HepG2 (cell line): ENCODE measurements around the gene RPS6KB2. TPM values are rescaled to one million over a fixed set of nuclear protein-coding genes. Genes with fewer than 3 reads are reported as not detected.

ENCODE experiments used
- HES4 ChIP-seq: sonication (generic); formaldehyde crosslinking; IDR thresholded peaks from 2 replicates; pipeline ENCODE4 v1.9.0; 2021; ENCODE audit warnings: mild to moderate bottlenecking, missing genetic modification reagents, borderline replicate concordance
- PHF8 ChIP-seq: sonication (generic); formaldehyde crosslinking; IDR thresholded peaks from 2 replicates; pipeline ENCODE4 v1.5.0; 2020; ENCODE audit warnings: missing genetic modification reagents
- RFX1 ChIP-seq: fragments of 450-650 bp; IDR thresholded peaks from 2 replicates; pipeline ENCODE4 v1.6.1; 2017
- RFXAP ChIP-seq: sonication (generic); formaldehyde crosslinking; IDR thresholded peaks from 2 replicates; pipeline ENCODE4 v1.4.0; 2020; ENCODE audit warnings: missing genetic modification reagents, borderline replicate concordance
- SAFB2 ChIP-seq: sonication (generic); formaldehyde crosslinking; IDR thresholded peaks from 2 replicates; pipeline ENCODE4 v1.5.1; 2020; ENCODE audit warnings: missing genetic modification reagents, low read depth, mild to moderate bottlenecking, borderline replicate concordance
- SETDB1 ChIP-seq: sonication (generic); formaldehyde crosslinking; IDR thresholded peaks from 2 replicates; pipeline ENCODE4 v1.5.1; 2020; ENCODE audit warnings: missing genetic modification reagents, mild to moderate bottlenecking, borderline replicate concordance
- SP5 ChIP-seq: IDR thresholded peaks from 2 replicates; pipeline ENCODE4 v1.6.1; 2016; ENCODE audit warnings: low read depth, borderline replicate concordance
- SRSF1 ChIP-seq: fragments of 200-400 bp; formaldehyde crosslinking; optimal IDR thresholded peaks from 2 replicates; pipeline ENCODE3; 2017; ENCODE audit warnings: mild to moderate bottlenecking, low read depth, low read length, moderate library complexity
- ZNF10 ChIP-seq: sonication (generic); formaldehyde crosslinking; IDR thresholded peaks from 2 replicates; pipeline ENCODE4 v1.4.0; 2020; ENCODE audit warnings: mild to moderate bottlenecking, low read depth, missing genetic modification reagents, borderline replicate concordance
- ZNF33B ChIP-seq: sonication (generic); formaldehyde crosslinking; IDR thresholded peaks from 2 replicates; pipeline ENCODE4 v1.5.1; 2020; ENCODE audit warnings: mild to moderate bottlenecking, missing genetic modification reagents
- ZNF549 ChIP-seq: sonication (generic); formaldehyde crosslinking; IDR thresholded peaks from 2 replicates; pipeline ENCODE4 v1.5.0; 2020; ENCODE audit warnings: missing genetic modification reagents
- ZNF564 ChIP-seq: sonication (generic); formaldehyde crosslinking; IDR thresholded peaks from 2 replicates; pipeline ENCODE4 v1.8.1; 2023; ENCODE audit warnings: mild to moderate bottlenecking, missing genetic modification reagents
- ZNF772 ChIP-seq: sonication (generic); formaldehyde crosslinking; IDR thresholded peaks from 2 replicates; pipeline ENCODE4 v1.5.0; 2020; ENCODE audit warnings: mild to moderate bottlenecking, missing genetic modification reagents
- ZNF781 ChIP-seq: sonication (generic); formaldehyde crosslinking; IDR thresholded peaks from 2 replicates; pipeline ENCODE4 v1.5.1; 2020; ENCODE audit warnings: borderline replicate concordance, mild to moderate bottlenecking, missing genetic modification reagents; ENCODE audit errors: not compliant biosample characterization
- ZNF878 ChIP-seq: sonication (generic); formaldehyde crosslinking; IDR thresholded peaks from 2 replicates; pipeline ENCODE4 v1.8.1; 2023; ENCODE audit warnings: mild to moderate bottlenecking, missing genetic modification reagents, moderate library complexity
- polyA plus RNA-seq, 8 experiments: library from polyadenylated mRNA; depleted of rRNA in 3 of 8; stranded (reverse) in 7 of 8; unstranded in 1 of 8; fragments of >200 nt; fragmentation: Illumina TruSeq in 4 of 8; extraction: Trizol in 4 of 8; gene quantifications; 2 replicates each; pipeline versions ENCODE4 v1.2.1 to v1.2.3, GENCODE V29; 2011 to 2016; ENCODE audit warnings: low read depth in 4 of 8, missing spikeins in 1 of 8, mixed read lengths in 1 of 8; ENCODE audit not compliant: insufficient read depth in 1 of 8
- total RNA-seq, 5 experiments: library from RNA; depleted of rRNA; stranded (reverse); fragments of >200 nt; fragmentation: Illumina TruSeq; extraction: Trizol; gene quantifications; 2 replicates each; pipeline ENCODE4 v1.2.3, GENCODE V29; 2016; ENCODE audit warnings: low read depth in 1 of 5
- TF ChIP-seq, protein P1 (sequence below): sonication (generic); formaldehyde crosslinking; IDR thresholded peaks from 2 replicates; pipeline ENCODE4 v1.8.0; 2022; ENCODE audit warnings: mild to moderate bottlenecking, missing genetic modification reagents
- TF ChIP-seq, protein P2 (sequence below): sonication (generic); formaldehyde crosslinking; IDR thresholded peaks from 2 replicates; pipeline ENCODE4 v1.4.0; 2020; ENCODE audit warnings: missing genetic modification reagents, borderline replicate concordance
- TF ChIP-seq, protein P3 (sequence below): sonication (generic); formaldehyde crosslinking; IDR thresholded peaks from 2 replicates; pipeline ENCODE4 v1.5.0; 2020; ENCODE audit warnings: missing genetic modification reagents, mild to moderate bottlenecking, borderline replicate concordance
- TF ChIP-seq, protein P4 (sequence below): sonication (generic); formaldehyde crosslinking; IDR thresholded peaks from 2 replicates; pipeline ENCODE4 v1.5.1; 2020; ENCODE audit warnings: mild to moderate bottlenecking, missing genetic modification reagents, moderate library complexity

RPS6KB2 gene
- total and polyA plus RNA-seq, 2 of the 13 experiments (the other 11 are each of a cell fraction or from before 2014, with no cell fraction given) = 52.9 to 54.8 TPM

DNA sequence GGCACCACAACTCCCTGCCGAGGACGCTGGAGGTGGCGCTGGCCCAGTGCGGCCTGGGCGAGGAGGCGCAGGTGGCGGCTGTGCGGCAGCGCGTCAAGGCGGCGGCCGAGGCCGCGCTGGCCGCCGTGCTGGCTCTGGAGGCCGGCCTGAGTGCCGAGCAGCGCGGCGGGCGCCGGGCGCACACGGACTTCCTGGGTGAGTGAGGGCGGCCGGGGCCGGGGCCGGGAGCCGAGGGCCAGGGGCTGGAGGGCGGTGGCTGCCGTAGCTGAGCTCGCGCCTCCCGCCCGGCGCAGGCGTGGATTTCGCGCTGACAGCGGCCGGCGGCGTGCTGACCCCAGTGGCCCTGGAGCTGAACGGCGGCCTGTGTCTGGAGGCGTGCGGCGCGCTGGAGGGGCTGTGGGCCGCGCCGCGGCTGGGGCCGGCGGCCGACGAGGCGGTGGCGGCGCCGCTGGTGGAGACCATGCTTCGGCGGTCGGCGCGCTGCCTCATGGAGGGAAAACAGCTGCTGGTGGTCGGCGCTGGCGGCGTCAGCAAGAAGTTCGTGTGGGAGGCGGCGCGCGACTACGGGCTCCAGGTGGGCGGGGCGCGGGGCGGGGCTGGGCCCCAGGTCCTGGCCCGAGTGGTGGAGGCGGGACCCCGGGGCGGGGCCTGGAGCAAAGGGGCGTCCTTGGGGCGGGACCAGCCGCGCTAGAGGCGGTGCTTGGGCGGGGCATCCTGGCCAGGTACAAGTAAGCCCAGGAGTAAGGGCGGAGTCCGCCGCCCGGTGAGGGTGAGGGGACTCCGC, 7.5 kb upstream of the RPS6KB2 start (continued):
- TF ChIP-seq PHF8 (CRISPR knock-in tag) (0 out of 2 replicates have a peak, but pooled peaks have one; percentile 20), SRSF1 (no peak), HES4 (peak; percentile 92), RFX1 (no peak), SP5 (CRISPR knock-in tag) (peak; percentile 68; the same call in 1 of the 2 replicates), ZNF772 (CRISPR knock-in tag) (peak; percentile 19; the same call in 1 of the 2 replicates), ZNF33B (CRISPR knock-in tag) (no peak), SETDB1 (CRISPR knock-in tag) (no peak), ZNF549 (CRISPR knock-in tag) (no peak), ZNF10 (CRISPR knock-in tag) (no peak), ZNF781 (no peak), ZNF564 (peak; percentile 49; the same call in 1 of the 2 replicates), SAFB2 (CRISPR knock-in tag) (peak; percentile 69; the same call in 1 of the 2 replicates), RFXAP (peak; percentile 44; the same call in 1 of the 2 replicates), ZNF878 (CRISPR knock-in tag) (no peak)
- TF ChIP-seq, protein P1, sequence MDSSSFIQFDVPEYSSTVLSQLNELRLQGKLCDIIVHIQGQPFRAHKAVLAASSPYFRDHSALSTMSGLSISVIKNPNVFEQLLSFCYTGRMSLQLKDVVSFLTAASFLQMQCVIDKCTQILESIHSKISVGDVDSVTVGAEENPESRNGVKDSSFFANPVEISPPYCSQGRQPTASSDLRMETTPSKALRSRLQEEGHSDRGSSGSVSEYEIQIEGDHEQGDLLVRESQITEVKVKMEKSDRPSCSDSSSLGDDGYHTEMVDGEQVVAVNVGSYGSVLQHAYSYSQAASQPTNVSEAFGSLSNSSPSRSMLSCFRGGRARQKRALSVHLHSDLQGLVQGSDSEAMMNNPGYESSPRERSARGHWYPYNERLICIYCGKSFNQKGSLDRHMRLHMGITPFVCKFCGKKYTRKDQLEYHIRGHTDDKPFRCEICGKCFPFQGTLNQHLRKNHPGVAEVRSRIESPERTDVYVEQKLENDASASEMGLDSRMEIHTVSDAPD (CRISPR knock-in tag) = no peak
- TF ChIP-seq, protein P2, sequence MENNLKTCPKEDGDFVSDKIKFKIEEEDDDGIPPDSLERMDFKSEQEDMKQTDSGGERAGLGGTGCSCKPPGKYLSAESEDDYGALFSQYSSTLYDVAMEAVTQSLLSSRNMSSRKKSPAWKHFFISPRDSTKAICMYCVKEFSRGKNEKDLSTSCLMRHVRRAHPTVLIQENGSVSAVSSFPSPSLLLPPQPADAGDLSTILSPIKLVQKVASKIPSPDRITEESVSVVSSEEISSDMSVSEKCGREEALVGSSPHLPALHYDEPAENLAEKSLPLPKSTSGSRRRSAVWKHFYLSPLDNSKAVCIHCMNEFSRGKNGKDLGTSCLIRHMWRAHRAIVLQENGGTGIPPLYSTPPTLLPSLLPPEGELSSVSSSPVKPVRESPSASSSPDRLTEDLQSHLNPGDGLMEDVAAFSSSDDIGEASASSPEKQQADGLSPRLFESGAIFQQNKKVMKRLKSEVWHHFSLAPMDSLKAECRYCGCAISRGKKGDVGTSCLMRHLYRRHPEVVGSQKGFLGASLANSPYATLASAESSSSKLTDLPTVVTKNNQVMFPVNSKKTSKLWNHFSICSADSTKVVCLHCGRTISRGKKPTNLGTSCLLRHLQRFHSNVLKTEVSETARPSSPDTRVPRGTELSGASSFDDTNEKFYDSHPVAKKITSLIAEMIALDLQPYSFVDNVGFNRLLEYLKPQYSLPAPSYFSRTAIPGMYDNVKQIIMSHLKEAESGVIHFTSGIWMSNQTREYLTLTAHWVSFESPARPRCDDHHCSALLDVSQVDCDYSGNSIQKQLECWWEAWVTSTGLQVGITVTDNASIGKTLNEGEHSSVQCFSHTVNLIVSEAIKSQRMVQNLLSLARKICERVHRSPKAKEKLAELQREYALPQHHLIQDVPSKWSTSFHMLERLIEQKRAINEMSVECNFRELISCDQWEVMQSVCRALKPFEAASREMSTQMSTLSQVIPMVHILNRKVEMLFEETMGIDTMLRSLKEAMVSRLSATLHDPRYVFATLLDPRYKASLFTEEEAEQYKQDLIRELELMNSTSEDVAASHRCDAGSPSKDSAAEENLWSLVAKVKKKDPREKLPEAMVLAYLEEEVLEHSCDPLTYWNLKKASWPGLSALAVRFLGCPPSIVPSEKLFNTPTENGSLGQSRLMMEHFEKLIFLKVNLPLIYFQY (CRISPR knock-in tag) = no peak
- TF ChIP-seq, protein P3, sequence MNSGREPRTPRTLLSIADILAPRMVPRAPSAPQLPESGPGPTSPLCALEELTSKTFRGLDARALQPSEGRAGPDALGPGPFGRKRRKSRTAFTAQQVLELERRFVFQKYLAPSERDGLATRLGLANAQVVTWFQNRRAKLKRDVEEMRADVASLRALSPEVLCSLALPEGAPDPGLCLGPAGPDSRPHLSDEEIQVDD (CRISPR knock-in tag) = 0 out of 2 replicates have a peak, but pooled peaks have one; percentile 62
- TF ChIP-seq, protein P4, sequence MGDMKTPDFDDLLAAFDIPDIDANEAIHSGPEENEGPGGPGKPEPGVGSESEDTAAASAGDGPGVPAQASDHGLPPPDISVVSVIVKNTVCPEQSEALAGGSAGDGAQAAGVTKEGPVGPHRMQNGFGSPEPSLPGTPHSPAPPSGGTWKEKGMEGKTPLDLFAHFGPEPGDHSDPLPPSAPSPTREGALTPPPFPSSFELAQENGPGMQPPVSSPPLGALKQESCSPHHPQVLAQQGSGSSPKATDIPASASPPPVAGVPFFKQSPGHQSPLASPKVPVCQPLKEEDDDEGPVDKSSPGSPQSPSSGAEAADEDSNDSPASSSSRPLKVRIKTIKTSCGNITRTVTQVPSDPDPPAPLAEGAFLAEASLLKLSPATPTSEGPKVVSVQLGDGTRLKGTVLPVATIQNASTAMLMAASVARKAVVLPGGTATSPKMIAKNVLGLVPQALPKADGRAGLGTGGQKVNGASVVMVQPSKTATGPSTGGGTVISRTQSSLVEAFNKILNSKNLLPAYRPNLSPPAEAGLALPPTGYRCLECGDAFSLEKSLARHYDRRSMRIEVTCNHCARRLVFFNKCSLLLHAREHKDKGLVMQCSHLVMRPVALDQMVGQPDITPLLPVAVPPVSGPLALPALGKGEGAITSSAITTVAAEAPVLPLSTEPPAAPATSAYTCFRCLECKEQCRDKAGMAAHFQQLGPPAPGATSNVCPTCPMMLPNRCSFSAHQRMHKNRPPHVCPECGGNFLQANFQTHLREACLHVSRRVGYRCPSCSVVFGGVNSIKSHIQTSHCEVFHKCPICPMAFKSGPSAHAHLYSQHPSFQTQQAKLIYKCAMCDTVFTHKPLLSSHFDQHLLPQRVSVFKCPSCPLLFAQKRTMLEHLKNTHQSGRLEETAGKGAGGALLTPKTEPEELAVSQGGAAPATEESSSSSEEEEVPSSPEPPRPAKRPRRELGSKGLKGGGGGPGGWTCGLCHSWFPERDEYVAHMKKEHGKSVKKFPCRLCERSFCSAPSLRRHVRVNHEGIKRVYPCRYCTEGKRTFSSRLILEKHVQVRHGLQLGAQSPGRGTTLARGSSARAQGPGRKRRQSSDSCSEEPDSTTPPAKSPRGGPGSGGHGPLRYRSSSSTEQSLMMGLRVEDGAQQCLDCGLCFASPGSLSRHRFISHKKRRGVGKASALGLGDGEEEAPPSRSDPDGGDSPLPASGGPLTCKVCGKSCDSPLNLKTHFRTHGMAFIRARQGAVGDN = peak; percentile 69
